Measurements from ENCODE around the gene PSMB8. TPM values are rescaled to one million over a fixed set of nuclear protein-coding genes. Genes with fewer than 3 reads are reported as not detected.

Gene PSMB8
- total RNA-seq, 2 experiments from 2014 or later, result 120 to 121 TPM

- Histone ChIP-seq H3K4me3 (ENCODE audit: low read length) (no peak overlapping the region), H3K27ac (ENCODE audit: low read depth in 1 of 2, low read length in 2 of 2) (no peak overlapping the region), H3K36me3 (ENCODE audit: insufficient read depth, low read length) (no peaks in the 10 kb centered on the region), H3K27me3 (ENCODE audit: control insufficient read depth in 1 of 2, insufficient read depth in 2 of 2, low read length in 2 of 2) (no peaks in the 10 kb centered on the region), H3K9me3 (ENCODE audit: control insufficient read depth in 1 of 2, insufficient read depth in 1 of 2, low read length in 2 of 2) (no peaks in the 10 kb centered on the region), H3K4me1 (ENCODE audit: insufficient read depth, low read length) (peaks cover 1% of the 10 kb centered on the region)
- no peak for TF ChIP-seq CTCF (IDR thresholded peaks at IDR 0.05)
- intact Hi-C loops (cut with DNase I, micrococcal nuclease), result loop anchor here in 1 of 2 experiments (5.0 kb wide), 1 partner anchor 194 kb away; no protein-coding TSS in a partner anchor
- DNase-seq (no peak), ATAC-seq (ENCODE audit: poor library complexity) (no peak)
- no peak overlapping the region for H3K27ac Mint-ChIP-seq
- H3K36me3 Mint-ChIP-seq (ENCODE audit: low read depth), result no peaks in the 10 kb centered on the region
- H3K4me1 Mint-ChIP-seq (ENCODE audit: low read depth), result peaks cover 4% of the 10 kb centered on the region
- POLR2A ChIA-PET, result no interaction called here
- H3K4me3 Mint-ChIP-seq, result no peak overlapping the region
- no peaks in the 10 kb centered on the region for H3K27me3 Mint-ChIP-seq
- CTCF ChIA-PET, result no interaction called here
- H3K9me3 Mint-ChIP-seq, result no peaks in the 10 kb centered on the region
These were observed 44.7 kb upstream of the PSMB8 start for GRCh38 chr6:32888576-32888975.

GRCh38 chr6:32887616-32888015 is 43.8 kb upstream of the PSMB8 start:
- DNase-seq (no peak), ATAC-seq (ENCODE audit: poor library complexity) (no peak)
- no peak overlapping the region for H3K4me3 ChIP-seq (ENCODE audit: low read length)
- H3K27me3 ChIP-seq (ENCODE audit: control insufficient read depth in 1 of 2, insufficient read depth in 2 of 2, low read length in 2 of 2), result no peaks in the 10 kb centered on the region
- no peaks in the 10 kb centered on the region for H3K9me3 ChIP-seq (ENCODE audit: control insufficient read depth in 1 of 2, insufficient read depth in 1 of 2, low read length in 2 of 2)
- Mint-ChIP-seq H3K4me1 (ENCODE audit: low read depth) (no peaks in the 10 kb centered on the region), H3K4me3 (no peak overlapping the region), H3K36me3 (ENCODE audit: low read depth) (no peaks in the 10 kb centered on the region), H3K27me3 (no peaks in the 10 kb centered on the region), H3K9me3 (no peaks in the 10 kb centered on the region), H3K27ac (no peak overlapping the region)
- no peak for TF ChIP-seq CTCF (IDR thresholded peaks at IDR 0.05)
- H3K4me1 ChIP-seq (ENCODE audit: insufficient read depth, low read length), result no peaks in the 10 kb centered on the region
- POLR2A ChIA-PET, result no interaction called here
- intact Hi-C loops (cut with DNase I, micrococcal nuclease), result loop anchor here in 1 of 2 experiments (2.0 to 5.0 kb wide), 2 partner anchors 45 to 195 kb away; no protein-coding TSS in a partner anchor
- no peak overlapping the region for H3K27ac ChIP-seq (ENCODE audit: low read depth in 1 of 2, low read length in 2 of 2)
- CTCF ChIA-PET, result no interaction called here
- no peaks in the 10 kb centered on the region for H3K36me3 ChIP-seq (ENCODE audit: insufficient read depth, low read length)

- H3K4me1 Mint-ChIP-seq (ENCODE audit: low read depth), result no peaks in the 10 kb centered on the region
- intact Hi-C loops (cut with DNase I, micrococcal nuclease), result loop anchor here in 1 of 2 experiments (1.0 to 5.0 kb wide), 4 partner anchors 46 to 195 kb away; no protein-coding TSS in a partner anchor
- H3K27ac ChIP-seq (ENCODE audit: low read depth in 1 of 2, low read length in 2 of 2), result no peak overlapping the region
- no peaks in the 10 kb centered on the region for H3K9me3 ChIP-seq (ENCODE audit: control insufficient read depth in 1 of 2, insufficient read depth in 1 of 2, low read length in 2 of 2)
- H3K36me3 Mint-ChIP-seq (ENCODE audit: low read depth), result no peaks in the 10 kb centered on the region
- H3K27me3 ChIP-seq (ENCODE audit: control insufficient read depth in 1 of 2, insufficient read depth in 2 of 2, low read length in 2 of 2), result no peaks in the 10 kb centered on the region
- no peaks in the 10 kb centered on the region for H3K9me3 Mint-ChIP-seq
- no peak overlapping the region for H3K27ac Mint-ChIP-seq
- POLR2A ChIA-PET, result interaction anchor here (1.2 to 2.3 kb wide), 5 partner anchors 67 to 97 kb away, joined by 3 to 15 read pairs (median 6); partner anchors contain the start of gene BRD2
- H3K36me3 ChIP-seq (ENCODE audit: insufficient read depth, low read length), result no peaks in the 10 kb centered on the region
- CTCF ChIA-PET, result interaction anchor here (0.9 to 2.1 kb wide), 6 partner anchors 8 to 98 kb away, joined by 3 to 16 read pairs (median 8); partner anchors contain the start of gene HLA-DMA
- no peak overlapping the region for H3K4me3 ChIP-seq (ENCODE audit: low read length)
- DNase-seq, result no peak
- H3K4me1 ChIP-seq (ENCODE audit: insufficient read depth, low read length), result no peaks in the 10 kb centered on the region
- H3K27me3 Mint-ChIP-seq, result no peaks in the 10 kb centered on the region
- no peak overlapping the region for H3K4me3 Mint-ChIP-seq
- TF ChIP-seq CTCF (IDR thresholded peaks at IDR 0.05), result no peak
- ATAC-seq (ENCODE audit: poor library complexity), result no peak
These were observed 43.0 kb upstream of the PSMB8 start for GRCh38 chr6:32886681-32887383.

All from CD4-positive, alpha-beta T cell (primary cell).